Mammary epithelial cell (primary cell): ENCODE measurements around the gene SMPD2.

ENCODE experiments used
- CTCF ChIP-seq, 2 donors: IDR thresholded peaks in 1 of 2; conservative IDR thresholded peaks in 1 of 2; 2 replicates each; pipeline ENCODE4 v1.5.1; 2011 to 2012; ENCODE audit warnings: inconsistent platforms in 2 of 2, low read length in 2 of 2, mild to moderate bottlenecking in 2 of 2, control low read depth in 1 of 2, low read depth in 1 of 2; ENCODE audit not compliant: insufficient read depth in 1 of 2; ENCODE audit errors: extremely low read depth in 1 of 2
- EZH2 ChIP-seq: IDR thresholded peaks from 2 replicates; pipeline ENCODE4 v1.6.1; 2012; ENCODE audit warnings: low read length, inconsistent platforms, borderline replicate concordance

GRCh38 chr6:109478841-109479624 is 38.5 kb downstream of the SMPD2 start:
- TF ChIP-seq CTCF (conservative IDR thresholded peaks at IDR 0.05 in 1 of 2, IDR thresholded peaks at IDR 0.05 in 1 of 2; ENCODE audit: extremely low read depth in 1 of 2, insufficient read depth in 1 of 2, low read depth in 1 of 2, low read length in 2 of 2) (no peak), EZH2 (no peak)
